Activated CD4-positive, alpha-beta T cell treated with anti-CD3 and anti-CD28 coated beads, Interleukin-10, Interleukin-2, amounts not matched to agents 100 ng/mL and 50 ng/mL, durations not matched to agents 16 hours and 8 hours (primary cell): Measurements from ENCODE around the gene ALG5.

Source experiments
- DNase-seq: peaks from one replicate; pipeline ENCODE4 v3.0.0-alpha.2; 2020

Gene ALG5

GRCh38 chr13:36999054-36999714 is at the start of gene ALG5:
Gene ALG5, minus strand, starts transcription at chr13:36999340. Its CDS starts 40 bp downstream, at chr13:36999300.
- peak; percentile 94 for DNase-seq

- DNase-seq = no peak
Observed at GRCh38 chr13:37047846-37048245, 48.7 kb upstream of the ALG5 start.

GRCh38 chr13:37047032-37047431 is 47.9 kb upstream of the ALG5 start:
- DNase-seq = no peak

- DNase-seq = no peak
Observed at GRCh38 chr13:37046062-37046461, 46.9 kb upstream of the ALG5 start.

GRCh38 chr13:37040789-37041188 is 41.6 kb upstream of the ALG5 start:
- no peak for DNase-seq

GRCh38 chr13:37039896-37040295 is 40.8 kb upstream of the ALG5 start:
- DNase-seq = no peak

GRCh38 chr13:37037241-37037640 is 38.1 kb upstream of the ALG5 start:
- DNase-seq = no peak

GRCh38 chr13:37029617-37030016 is 30.5 kb upstream of the ALG5 start:
- no peak for DNase-seq

- no peak for DNase-seq
Observed at GRCh38 chr13:37027639-37028038, 28.5 kb upstream of the ALG5 start.

GRCh38 chr13:37026771-37027170 is 27.6 kb upstream of the ALG5 start:
- DNase-seq = no peak

GRCh38 chr13:37023871-37024270 is 24.7 kb upstream of the ALG5 start:
- DNase-seq = no peak

GRCh38 chr13:37014609-37015008 is 15.5 kb upstream of the ALG5 start:
- DNase-seq = no peak

GRCh38 chr13:37011788-37012187 is 12.6 kb upstream of the ALG5 start:
- DNase-seq = no peak

- no peak for DNase-seq
Observed at GRCh38 chr13:37011002-37011401, 11.9 kb upstream of the ALG5 start.

- DNase-seq = no peak
Observed at GRCh38 chr13:37010424-37010823, 11.3 kb upstream of the ALG5 start.

- DNase-seq = no peak
Observed at GRCh38 chr13:37009692-37010091, 10.6 kb upstream of the ALG5 start.

- DNase-seq = no peak
Observed at GRCh38 chr13:37001921-37002250, 2.7 kb upstream of the ALG5 start.

- peak; percentile 13 for DNase-seq
Observed at GRCh38 chr13:36998624-36999041, 507 bp downstream of the ALG5 start.

- DNase-seq = peak; percentile 8
Observed at GRCh38 chr13:36997716-36998427, 1.3 kb downstream of the ALG5 start.

- DNase-seq = no peak
Observed at GRCh38 chr13:36992362-36992761, 6.8 kb downstream of the ALG5 start.

- DNase-seq = no peak
Observed at GRCh38 chr13:36986462-36987240, 12.5 kb downstream of the ALG5 start.

GRCh38 chr13:36981156-36981743 is 17.9 kb downstream of the ALG5 start:
- no peak for DNase-seq

- DNase-seq = no peak
Observed at GRCh38 chr13:36979361-36980050, 19.6 kb downstream of the ALG5 start.
